ENCODE measurements around the gene CRYBG2. TPM values are rescaled to one million over a fixed set of nuclear protein-coding genes. Genes with fewer than 3 reads are reported as not detected.
"Not testable (repeated sequence)": the region's sequence is repeated elsewhere in the genome, so short reads cannot be mapped to it uniquely, and the experiment has no call there.

CRYBG2 gene
- total and polyA plus RNA-seq, 3 donors from 2014 or later, result 4.9 to 12.9 (median 5.6) TPM

DNA sequence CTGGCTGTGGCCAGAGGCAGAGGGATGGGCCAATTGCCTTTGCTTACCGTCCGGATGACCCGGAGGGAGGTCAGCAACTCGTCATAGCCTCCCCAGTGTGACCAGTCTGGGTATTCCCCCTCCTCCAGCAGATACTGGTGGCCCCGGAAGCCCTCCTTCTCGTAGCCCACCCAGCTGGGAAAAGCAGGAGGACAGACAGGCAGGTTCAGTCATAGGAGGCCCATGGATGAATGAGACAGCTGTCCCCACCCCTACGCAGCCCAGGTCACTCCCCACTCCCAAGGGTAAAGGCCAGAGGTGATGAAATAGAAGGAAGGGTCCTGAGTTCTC is 16.8 kb downstream of the CRYBG2 start:
- no peak overlapping the region for H3K27ac ChIP-seq

DNA sequence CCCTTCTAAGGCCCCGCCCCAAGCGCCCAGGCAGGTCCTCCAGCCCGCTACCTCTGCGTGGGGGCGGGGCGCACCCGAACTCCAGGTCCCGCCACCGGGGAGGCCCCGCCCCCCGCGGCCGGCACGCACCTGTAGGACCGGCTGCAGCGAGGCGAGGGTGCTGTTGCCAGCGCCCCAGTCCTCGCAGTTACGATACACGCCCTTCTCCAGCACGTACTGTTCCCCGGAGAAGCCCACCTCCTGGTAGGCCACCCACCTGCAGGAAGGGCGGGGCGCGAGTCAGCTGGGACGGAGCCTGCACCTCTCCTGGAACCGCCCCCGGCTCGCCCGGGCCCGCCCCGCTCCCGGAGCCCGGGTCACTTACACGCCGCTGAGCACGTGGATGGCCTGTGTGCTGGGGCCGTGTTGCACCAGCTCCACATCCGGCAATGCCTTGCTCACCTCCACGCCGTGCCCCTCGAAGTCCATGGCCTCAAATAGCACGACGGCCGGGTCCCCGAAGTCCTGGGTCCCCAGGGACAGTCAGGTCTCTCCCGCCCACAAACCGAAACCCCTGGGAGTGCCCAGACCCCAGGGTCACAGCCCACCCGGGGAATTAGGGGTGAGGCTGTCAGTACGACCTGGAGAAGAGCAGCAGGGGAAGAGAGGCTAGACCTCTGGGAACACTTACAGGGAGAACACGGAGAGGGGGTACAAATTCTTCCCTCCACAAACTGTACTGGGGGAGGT is 17.3 kb downstream of the CRYBG2 start:
- Histone ChIP-seq H3K27ac (no peak overlapping the region), H3K27me3 (peaks cover 5% of the 10 kb centered on the region), H3K9me3 (no peaks in the 10 kb centered on the region), H3K36me3 (ENCODE audit: low read depth, missing control alignments) (no peaks in the 10 kb centered on the region), H3K4me3 (peak overlapping the region; percentile 39 to 55), H3K4me1 (peaks cover 8% of the 10 kb centered on the region)
- DNase-seq, result peak; percentile 81
- 16 to 34% methylated on average over 5 to 22 of the region's 52 CpGs for WGBS, 2 donors
- intact Hi-C loops (cut with DNase I; ENCODE audit: low total_unique reads), result no loop called here
- TF ChIP-seq, protein P1, sequence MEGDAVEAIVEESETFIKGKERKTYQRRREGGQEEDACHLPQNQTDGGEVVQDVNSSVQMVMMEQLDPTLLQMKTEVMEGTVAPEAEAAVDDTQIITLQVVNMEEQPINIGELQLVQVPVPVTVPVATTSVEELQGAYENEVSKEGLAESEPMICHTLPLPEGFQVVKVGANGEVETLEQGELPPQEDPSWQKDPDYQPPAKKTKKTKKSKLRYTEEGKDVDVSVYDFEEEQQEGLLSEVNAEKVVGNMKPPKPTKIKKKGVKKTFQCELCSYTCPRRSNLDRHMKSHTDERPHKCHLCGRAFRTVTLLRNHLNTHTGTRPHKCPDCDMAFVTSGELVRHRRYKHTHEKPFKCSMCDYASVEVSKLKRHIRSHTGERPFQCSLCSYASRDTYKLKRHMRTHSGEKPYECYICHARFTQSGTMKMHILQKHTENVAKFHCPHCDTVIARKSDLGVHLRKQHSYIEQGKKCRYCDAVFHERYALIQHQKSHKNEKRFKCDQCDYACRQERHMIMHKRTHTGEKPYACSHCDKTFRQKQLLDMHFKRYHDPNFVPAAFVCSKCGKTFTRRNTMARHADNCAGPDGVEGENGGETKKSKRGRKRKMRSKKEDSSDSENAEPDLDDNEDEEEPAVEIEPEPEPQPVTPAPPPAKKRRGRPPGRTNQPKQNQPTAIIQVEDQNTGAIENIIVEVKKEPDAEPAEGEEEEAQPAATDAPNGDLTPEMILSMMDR (IDR thresholded peaks at IDR 0.05), result no peak
- TF ChIP-seq POLR2A (IDR thresholded peaks at IDR 0.05), result no peak

More for the DNA sequence above, 16.8 kb downstream of the CRYBG2 start:
- Histone ChIP-seq H3K4me3 (no peak overlapping the region), H3K9me3 (no peaks in the 10 kb centered on the region), H3K36me3 (ENCODE audit: low read depth, missing control alignments) (no peaks in the 10 kb centered on the region), H3K4me1 (peaks cover 8% of the 10 kb centered on the region), H3K27me3 (peaks cover 5% of the 10 kb centered on the region)
- no peak for TF ChIP-seq POLR2A (IDR thresholded peaks at IDR 0.05)
- TF ChIP-seq, protein P1 (IDR thresholded peaks at IDR 0.05), result no peak
- intact Hi-C loops (cut with DNase I; ENCODE audit: low total_unique reads), result no loop called here
- DNase-seq, result no peak
- 67 to 68% methylated on average over 6 to 7 of the region's 7 CpGs for WGBS, 2 donors

DNA sequence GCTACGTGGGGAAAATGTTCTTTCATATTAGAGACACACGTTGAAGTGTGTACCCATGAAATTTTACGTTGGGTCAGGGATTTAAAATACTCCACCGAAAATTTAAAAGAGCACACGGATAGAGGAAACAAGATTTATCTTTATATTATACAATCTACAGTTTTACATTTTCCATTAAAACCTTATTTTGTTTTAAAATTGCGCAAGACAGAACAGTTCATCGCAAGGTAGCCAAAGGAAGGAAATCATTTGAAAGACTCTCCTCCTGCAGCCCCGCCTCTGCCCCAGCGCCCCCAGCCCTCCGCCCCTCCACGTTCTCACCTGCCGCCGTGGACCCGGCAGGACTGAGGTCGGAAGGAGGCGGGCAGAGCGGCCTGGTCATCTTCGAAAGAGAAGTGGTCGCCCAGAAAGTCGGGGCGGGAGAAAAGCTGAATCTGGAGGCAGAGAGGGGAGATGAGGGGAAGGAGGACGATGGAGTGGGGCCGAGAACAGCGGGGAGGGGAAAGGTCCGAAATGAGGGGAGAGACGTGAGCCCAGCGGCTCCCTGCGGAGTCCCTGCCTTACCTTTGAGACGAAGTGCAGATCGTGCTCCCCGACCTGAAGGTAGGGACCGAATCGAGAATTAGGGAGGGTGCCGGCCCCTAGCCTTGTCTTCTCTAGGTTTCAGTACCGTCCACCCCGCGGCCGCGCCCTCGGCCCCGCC is 18.0 kb downstream of the CRYBG2 start:
- Histone ChIP-seq H3K27me3 (peaks cover 5% of the 10 kb centered on the region), H3K36me3 (ENCODE audit: low read depth, missing control alignments) (no peaks in the 10 kb centered on the region), H3K27ac (no peak overlapping the region), H3K4me1 (peaks cover 8% of the 10 kb centered on the region), H3K9me3 (no peaks in the 10 kb centered on the region), H3K4me3 (peak overlapping the region; percentile 39 to 55)
- TF ChIP-seq, protein P1 (IDR thresholded peaks at IDR 0.05), result no peak
- no peak for TF ChIP-seq POLR2A (IDR thresholded peaks at IDR 0.05)
- DNase-seq, result no peak
- intact Hi-C loops (cut with DNase I; ENCODE audit: low total_unique reads), result no loop called here
- WGBS, 2 donors, result 6 to 7% methylated on average over 31 to 39 of the region's 41 CpGs

- H3K27ac ChIP-seq; intact Hi-C loops (cut with DNase I; ENCODE audit: low total_unique reads); H3K27me3 ChIP-seq; H3K36me3 ChIP-seq (ENCODE audit: low read depth, missing control alignments); DNase-seq; H3K4me1 ChIP-seq; H3K4me3 ChIP-seq; H3K9me3 ChIP-seq: not testable (repeated sequence)
- 88 to 92% methylated on average over 8 of the region's 8 CpGs for WGBS, 2 donors
These were observed 20.6 kb downstream of the CRYBG2 start for GRCh38 chr1:26333312-26333711.

GRCh38 chr1:26330276-26330675 is 23.7 kb downstream of the CRYBG2 start:
- no peak overlapping the region for H3K4me3 ChIP-seq
- no peaks in the 10 kb centered on the region for H3K36me3 ChIP-seq (ENCODE audit: low read depth, missing control alignments)
- intact Hi-C loops (cut with DNase I; ENCODE audit: low total_unique reads), result no loop called here
- no peaks in the 10 kb centered on the region for H3K9me3 ChIP-seq
- no peak for DNase-seq
- no peaks in the 10 kb centered on the region for H3K27me3 ChIP-seq
- TF ChIP-seq, protein P1 (IDR thresholded peaks at IDR 0.05), result no peak
- no peak for TF ChIP-seq POLR2A (IDR thresholded peaks at IDR 0.05)
- 80 to 85% methylated on average over 5 of the region's 5 CpGs for WGBS, 2 donors
- H3K27ac ChIP-seq, result no peak overlapping the region
- H3K4me1 ChIP-seq, result no peaks in the 10 kb centered on the region

GRCh38 chr1:26329380-26329779 is 24.6 kb downstream of the CRYBG2 start:
- intact Hi-C loops (cut with DNase I; ENCODE audit: low total_unique reads), result loop anchor here (10.0 kb wide), 1 partner anchor 55 kb away; no protein-coding TSS in a partner anchor

More at GRCh38 chr1:26329380-26329779, 24.6 kb downstream of the CRYBG2 start:
- not testable (repeated sequence) for DNase-seq; H3K36me3 ChIP-seq (ENCODE audit: low read depth, missing control alignments); H3K27me3 ChIP-seq; H3K4me1 ChIP-seq; H3K4me3 ChIP-seq; H3K9me3 ChIP-seq; H3K27ac ChIP-seq
- 90 to 95% methylated on average over 4 of the region's 4 CpGs for WGBS, 2 donors

All from testis (tissue), 3 donors.